Measurements from ENCODE around the gene HOXB2. TPM values are rescaled to one million over a fixed set of nuclear protein-coding genes. Genes with fewer than 3 reads are reported as not detected.

HOXB2 gene
- total RNA-seq, 2 donors from 2014 or later = 4.8 to 5.5 TPM

GRCh38 chr17:48591255-48592056 lies 46.5 kb upstream of the HOXB2 start:
- Histone ChIP-seq H3K4me3 (no peak overlapping the region), H3K36me3 (no peaks in the 10 kb centered on the region), H3K27me3 (peaks cover 39 to 54% of the 10 kb centered on the region in 2 donors), H3K27ac (no peak overlapping the region), H3K9me3 (no peaks in the 10 kb centered on the region), H3K4me1 (peaks cover 0 to 38% of the 10 kb centered on the region in 2 donors)
- TF ChIP-seq, protein P1, sequence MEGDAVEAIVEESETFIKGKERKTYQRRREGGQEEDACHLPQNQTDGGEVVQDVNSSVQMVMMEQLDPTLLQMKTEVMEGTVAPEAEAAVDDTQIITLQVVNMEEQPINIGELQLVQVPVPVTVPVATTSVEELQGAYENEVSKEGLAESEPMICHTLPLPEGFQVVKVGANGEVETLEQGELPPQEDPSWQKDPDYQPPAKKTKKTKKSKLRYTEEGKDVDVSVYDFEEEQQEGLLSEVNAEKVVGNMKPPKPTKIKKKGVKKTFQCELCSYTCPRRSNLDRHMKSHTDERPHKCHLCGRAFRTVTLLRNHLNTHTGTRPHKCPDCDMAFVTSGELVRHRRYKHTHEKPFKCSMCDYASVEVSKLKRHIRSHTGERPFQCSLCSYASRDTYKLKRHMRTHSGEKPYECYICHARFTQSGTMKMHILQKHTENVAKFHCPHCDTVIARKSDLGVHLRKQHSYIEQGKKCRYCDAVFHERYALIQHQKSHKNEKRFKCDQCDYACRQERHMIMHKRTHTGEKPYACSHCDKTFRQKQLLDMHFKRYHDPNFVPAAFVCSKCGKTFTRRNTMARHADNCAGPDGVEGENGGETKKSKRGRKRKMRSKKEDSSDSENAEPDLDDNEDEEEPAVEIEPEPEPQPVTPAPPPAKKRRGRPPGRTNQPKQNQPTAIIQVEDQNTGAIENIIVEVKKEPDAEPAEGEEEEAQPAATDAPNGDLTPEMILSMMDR (IDR thresholded peaks at IDR 0.05) = no peak
- no peak for DNase-seq (ENCODE audit: low spot score)

GRCh38 chr17:48590607-48591161 lies 45.8 kb upstream of the HOXB2 start:
- Histone ChIP-seq H3K4me1 (peaks cover 0 to 38% of the 10 kb centered on the region in 2 donors), H3K4me3 (no peak overlapping the region), H3K27ac (no peak overlapping the region), H3K36me3 (no peaks in the 10 kb centered on the region), H3K9me3 (no peaks in the 10 kb centered on the region), H3K27me3 (peaks cover 41 to 53% of the 10 kb centered on the region in 2 donors)
- DNase-seq (ENCODE audit: low spot score) = no peak
- TF ChIP-seq, protein P1 (IDR thresholded peaks at IDR 0.05) = no peak

- Histone ChIP-seq H3K9me3 (no peaks in the 10 kb centered on the region), H3K27ac (no peak within 1 kb of the TSS), H3K36me3 (no peaks in the 10 kb centered on the region), H3K27me3 (peaks cover 34 to 47% of the 10 kb centered on the region in 2 donors), H3K4me1 (peaks cover 0 to 44% of the 10 kb centered on the region in 2 donors), H3K4me3 (no peak within 1 kb of the TSS)
- DNase-seq (ENCODE audit: low spot score) = no peak
- TF ChIP-seq, protein P1 (IDR thresholded peaks at IDR 0.05) = no peak
Observed at GRCh38 chr17:48589831-48590606, 45.1 kb upstream of the HOXB2 start, which contains the start of gene HOXB3. Gene HOXB3, minus strand, starts transcription at chr17:48590241. Its CDS starts 37,767 bp downstream, at chr17:48552474.

DNA sequence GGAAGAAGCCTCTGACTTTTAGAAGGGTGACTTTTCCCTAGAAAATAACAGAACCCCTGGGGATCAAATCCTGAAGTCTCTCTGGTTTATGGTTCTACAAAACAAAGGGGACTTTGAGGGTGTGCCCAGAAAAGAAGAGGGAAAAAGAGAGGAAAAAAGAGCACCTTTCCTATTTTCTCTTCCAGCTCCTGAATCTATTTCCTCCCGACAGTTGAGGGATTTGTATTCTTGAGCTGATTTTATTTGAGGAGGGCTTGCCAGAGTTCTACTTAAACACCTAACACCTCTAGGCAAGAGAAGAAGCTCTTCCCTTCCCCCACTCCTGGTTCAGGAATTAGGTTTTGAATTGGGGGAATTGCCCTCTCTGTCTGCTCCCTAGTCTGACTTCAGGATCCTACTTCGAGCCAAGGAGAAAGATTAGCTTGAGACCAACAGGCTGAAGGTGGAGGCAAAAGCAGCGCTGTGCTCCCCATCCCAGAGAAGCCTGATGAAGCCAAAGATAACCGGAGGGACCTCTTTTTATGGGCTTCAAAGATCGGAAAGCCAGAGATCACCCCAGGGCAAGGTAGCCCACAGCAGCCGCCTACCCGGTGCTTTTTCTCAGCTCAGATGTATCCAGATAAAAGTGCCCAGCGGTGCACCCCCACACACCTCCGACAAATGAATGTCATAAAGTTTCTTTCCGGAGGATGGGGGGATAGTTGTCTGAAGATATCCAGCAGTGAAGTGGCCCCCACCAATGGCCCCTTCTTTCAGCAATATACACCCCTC lies 44.3 kb upstream of the HOXB2 start:
- H3K4me1 ChIP-seq = peaks cover 0 to 48% of the 10 kb centered on the region in 2 donors
- no peaks in the 10 kb centered on the region for H3K9me3 ChIP-seq
- H3K27me3 ChIP-seq = peaks cover 28 to 42% of the 10 kb centered on the region in 2 donors
- TF ChIP-seq, protein P1 (IDR thresholded peaks at IDR 0.05) = no peak
- H3K27ac ChIP-seq = no peak overlapping the region
- no peaks in the 10 kb centered on the region for H3K36me3 ChIP-seq
- no peak for DNase-seq (ENCODE audit: low spot score)
- H3K4me3 ChIP-seq = no peak overlapping the region

- Histone ChIP-seq H3K27ac (no peak overlapping the region), H3K27me3 (peaks cover 26 to 41% of the 10 kb centered on the region in 2 donors), H3K9me3 (no peaks in the 10 kb centered on the region), H3K4me3 (no peak overlapping the region), H3K36me3 (no peaks in the 10 kb centered on the region), H3K4me1 (peaks cover 0 to 41% of the 10 kb centered on the region in 2 donors)
- TF ChIP-seq, protein P1 (IDR thresholded peaks at IDR 0.05) = no peak
- DNase-seq (ENCODE audit: low spot score) = no peak
Observed at GRCh38 chr17:48588528-48588927, 43.6 kb upstream of the HOXB2 start.
